Right lobe of liver (tissue), 4 donors: ENCODE results near the gene DCTN1.

ENCODE experiments used
- POLR2A ChIP-seq: fragments of 450-650 bp; IDR thresholded peaks from one replicate; pipeline ENCODE4 v1.6.1; 2017; ENCODE audit warnings: antibody characterized with exemption, mild to moderate bottlenecking
- TF ChIP-seq, protein P1 (sequence below), 4 donors: fragments of 200-600 bp in 3 of 4; fragments of 450-650 bp in 1 of 4; IDR thresholded peaks; one replicate each; pipeline versions ENCODE4 v1.5.1 to v1.8.0; 2016 to 2022; ENCODE audit warnings: antibody characterized with exemption in 4 of 4, mild to moderate bottlenecking in 2 of 4
- donor health status: DM: no; HTN: no; CAD: no.
- donor health status: DM: no; HTN: no; CAD: no.
- donor health status: DM: no; HTN: yes; CAD: no.

DNA sequence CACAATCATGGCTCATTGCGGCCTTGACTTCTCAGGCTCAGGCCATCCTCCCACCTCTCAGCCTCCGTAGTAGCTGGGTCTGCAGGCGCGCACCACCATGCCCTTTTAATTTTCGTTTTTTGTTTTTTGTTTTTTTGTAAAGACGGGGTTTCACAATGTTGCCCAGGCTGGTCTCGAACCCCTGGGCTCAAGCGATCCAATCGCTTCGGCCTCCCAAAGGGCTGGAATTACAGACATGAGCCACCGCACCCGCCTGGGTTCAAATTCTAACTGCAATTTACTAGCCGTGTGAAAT, 12.3 kb upstream of the DCTN1 start:
- TF ChIP-seq POLR2A: no peak
- TF ChIP-seq, protein P1, sequence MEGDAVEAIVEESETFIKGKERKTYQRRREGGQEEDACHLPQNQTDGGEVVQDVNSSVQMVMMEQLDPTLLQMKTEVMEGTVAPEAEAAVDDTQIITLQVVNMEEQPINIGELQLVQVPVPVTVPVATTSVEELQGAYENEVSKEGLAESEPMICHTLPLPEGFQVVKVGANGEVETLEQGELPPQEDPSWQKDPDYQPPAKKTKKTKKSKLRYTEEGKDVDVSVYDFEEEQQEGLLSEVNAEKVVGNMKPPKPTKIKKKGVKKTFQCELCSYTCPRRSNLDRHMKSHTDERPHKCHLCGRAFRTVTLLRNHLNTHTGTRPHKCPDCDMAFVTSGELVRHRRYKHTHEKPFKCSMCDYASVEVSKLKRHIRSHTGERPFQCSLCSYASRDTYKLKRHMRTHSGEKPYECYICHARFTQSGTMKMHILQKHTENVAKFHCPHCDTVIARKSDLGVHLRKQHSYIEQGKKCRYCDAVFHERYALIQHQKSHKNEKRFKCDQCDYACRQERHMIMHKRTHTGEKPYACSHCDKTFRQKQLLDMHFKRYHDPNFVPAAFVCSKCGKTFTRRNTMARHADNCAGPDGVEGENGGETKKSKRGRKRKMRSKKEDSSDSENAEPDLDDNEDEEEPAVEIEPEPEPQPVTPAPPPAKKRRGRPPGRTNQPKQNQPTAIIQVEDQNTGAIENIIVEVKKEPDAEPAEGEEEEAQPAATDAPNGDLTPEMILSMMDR (IDR thresholded peaks at IDR 0.05): no peak
